Astrocyte of the spinal cord (primary cell): ENCODE results near the gene RNASET2.
"Not testable (repeated sequence)": the region's sequence is repeated elsewhere in the genome, so short reads cannot be mapped to it uniquely, and the experiment has no call there.

Experiments used
- DNase-seq: peaks from one replicate; pipeline ENCODE4 v3.0.0; 2011; ENCODE audit warnings: low read depth, low spot score
- H3K4me3 ChIP-seq: 2 replicates; pipeline ENCODE4 v1.5.1; 2011; ENCODE audit warnings: low read depth, mild to moderate bottlenecking, low read length, moderate library complexity
- CTCF ChIP-seq: IDR thresholded peaks from 2 replicates; pipeline ENCODE4 v1.5.1; 2012; ENCODE audit warnings: low read depth, mild to moderate bottlenecking, low read length, inconsistent platforms
- in situ Hi-C: cut with HindIII; loops from 2 replicates; pipeline ENCODE4 v1.10.0; 2017; ENCODE audit warnings: low sequenced_read_pairs

Gene RNASET2

GRCh38 chr6:166903027-166903426 is 53.3 kb downstream of the RNASET2 start:
- no peak overlapping the region for H3K4me3 ChIP-seq
- DNase-seq, result no peak
- in situ Hi-C loops, result no loop called here
- no peak for TF ChIP-seq CTCF

DNA sequence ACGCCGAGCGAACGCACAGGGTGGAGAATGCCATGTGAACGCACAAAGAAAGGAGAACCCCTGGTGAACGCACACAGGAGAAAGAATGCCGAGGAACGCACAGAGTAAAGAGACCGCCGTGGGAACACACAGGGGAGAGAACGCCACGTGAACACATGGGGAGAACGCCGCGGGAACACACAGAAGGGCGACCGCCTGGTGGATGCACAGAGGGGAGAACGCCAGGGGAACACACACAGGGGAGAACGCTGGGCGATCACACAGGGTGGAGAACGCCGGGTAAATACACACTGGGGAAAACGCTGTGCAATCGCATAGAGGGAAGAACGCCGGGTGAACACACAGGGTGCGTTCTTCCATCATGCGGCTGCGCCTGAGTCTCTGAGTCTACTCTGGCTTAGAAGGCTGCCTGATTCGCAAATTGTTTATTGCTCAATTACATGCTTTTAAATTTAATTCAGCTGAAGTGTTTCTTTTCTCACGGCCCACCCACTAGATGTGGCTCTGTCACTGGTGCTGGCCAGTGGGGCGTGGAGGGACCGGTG is 54.1 kb downstream of the RNASET2 start:
- H3K4me3 ChIP-seq, result no peak overlapping the region
- in situ Hi-C loops, result no loop called here
- no peak for DNase-seq
- TF ChIP-seq CTCF, result no peak

DNA sequence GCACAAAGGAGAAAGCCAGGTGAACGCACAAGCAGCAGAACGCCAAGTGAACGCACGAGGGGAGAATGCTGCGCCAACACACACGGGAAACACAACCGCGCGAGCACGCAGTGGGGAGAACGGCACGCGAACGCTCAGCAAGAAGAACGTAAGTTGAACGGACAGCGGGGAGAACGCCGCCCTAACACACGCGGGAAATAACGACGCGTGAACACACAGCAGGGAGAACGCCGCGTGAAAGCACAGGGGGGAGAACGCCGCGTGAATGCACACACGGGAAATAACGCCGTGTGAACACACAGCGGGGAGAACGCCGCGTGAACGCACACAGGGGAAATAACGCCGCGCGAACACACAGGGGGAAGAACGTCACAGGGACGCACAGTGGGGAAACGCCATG is 54.7 kb downstream of the RNASET2 start:
- TF ChIP-seq CTCF, result no peak
- H3K4me3 ChIP-seq, result no peak overlapping the region
- in situ Hi-C loops, result no loop called here
- DNase-seq, result no peak

DNA sequence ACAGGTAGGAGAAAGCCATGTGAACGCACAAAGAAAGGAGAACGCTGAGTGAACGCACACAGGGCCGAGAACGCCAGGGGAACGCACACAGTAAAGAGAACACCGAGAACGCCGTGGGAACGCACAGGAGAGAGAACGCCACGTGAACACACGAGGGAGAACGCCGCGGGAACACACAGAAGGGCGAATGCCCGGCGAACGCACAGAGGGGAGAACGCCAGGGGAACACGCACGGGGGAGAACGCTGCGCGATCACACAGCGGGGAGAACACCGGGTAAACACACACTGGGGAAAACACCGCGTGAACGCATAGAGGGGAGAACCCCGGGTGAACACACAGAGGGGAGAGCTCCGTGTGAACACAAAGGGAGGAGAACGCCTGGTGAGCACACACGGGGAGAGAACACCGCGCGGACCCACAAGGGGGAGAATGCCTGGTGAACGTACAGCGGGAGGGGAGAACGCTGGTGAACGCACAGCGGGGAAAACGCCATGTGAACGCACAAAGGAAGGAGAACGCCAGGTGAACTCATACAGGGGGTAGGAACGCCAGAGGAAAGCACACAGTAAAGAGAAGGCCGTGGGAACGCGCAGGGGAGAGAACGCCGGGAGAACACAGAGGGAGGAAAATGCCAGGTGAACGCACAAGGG is 55.3 kb downstream of the RNASET2 start:
- no peak for DNase-seq
- no peak for TF ChIP-seq CTCF
- in situ Hi-C loops, result no loop called here
- H3K4me3 ChIP-seq, result no peak overlapping the region

- DNase-seq, result no peak
- TF ChIP-seq CTCF, result no peak
- in situ Hi-C loops, result no loop called here
- no peak overlapping the region for H3K4me3 ChIP-seq
Measured at GRCh38 chr6:166900130-166900708, 56.1 kb downstream of the RNASET2 start.

DNA sequence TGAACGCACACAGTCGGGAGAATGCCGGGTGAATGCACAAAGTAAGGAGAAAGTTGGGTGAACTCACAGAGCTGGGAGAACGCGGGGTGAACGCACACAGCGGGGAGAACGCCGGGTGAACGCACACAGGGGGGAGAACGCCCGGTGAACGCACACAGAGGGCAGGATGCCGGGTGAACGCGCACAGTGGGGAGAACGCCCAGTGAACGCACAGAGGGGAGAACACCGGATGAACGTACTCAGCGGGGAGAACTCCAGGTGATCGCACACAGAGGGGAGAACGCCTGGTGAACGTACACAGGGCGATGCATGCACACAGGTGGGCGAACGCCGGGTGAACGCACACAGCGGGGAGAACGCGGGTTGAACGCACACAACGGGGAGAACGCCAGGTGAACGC is 57.4 kb downstream of the RNASET2 start:
- no peak overlapping the region for H3K4me3 ChIP-seq
- in situ Hi-C loops, result no loop called here
- no peak for DNase-seq
- no peak for TF ChIP-seq CTCF

- DNase-seq, H3K4me3 ChIP-seq, in situ Hi-C loops: not testable (repeated sequence)
Measured at GRCh38 chr6:166894614-166895013, 61.7 kb downstream of the RNASET2 start.

- in situ Hi-C loops, H3K4me3 ChIP-seq, DNase-seq: not testable (repeated sequence)
Measured at GRCh38 chr6:166892472-166892871, 63.9 kb downstream of the RNASET2 start.

- DNase-seq, H3K4me3 ChIP-seq, in situ Hi-C loops: not testable (repeated sequence)
Measured at GRCh38 chr6:166886773-166887172, 69.6 kb downstream of the RNASET2 start.

DNA sequence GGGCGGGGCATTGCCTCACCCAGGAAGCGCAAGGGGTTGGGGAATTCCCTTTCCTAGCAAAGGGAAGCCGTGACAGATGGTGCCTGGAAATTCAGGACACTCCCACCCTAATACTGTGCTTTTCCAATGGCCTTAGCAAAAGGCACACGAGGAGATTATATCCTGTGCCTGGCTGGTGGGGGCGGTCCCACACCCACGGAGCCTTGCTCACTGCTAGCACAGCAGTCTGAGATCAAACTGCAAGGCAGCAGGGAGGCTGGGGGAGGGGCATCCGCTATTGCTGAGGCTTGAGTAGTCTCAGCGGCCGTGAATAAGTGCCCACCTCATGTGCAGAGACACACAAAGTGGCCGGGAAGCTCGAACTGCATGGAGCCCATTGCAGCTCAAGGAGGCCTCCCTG is 71.4 kb downstream of the RNASET2 start:
- DNase-seq, in situ Hi-C loops, H3K4me3 ChIP-seq: not testable (repeated sequence)
